A673 (cell line): Measurements from ENCODE around the gene BROX. TPM values are rescaled to one million over a fixed set of nuclear protein-coding genes. Genes with fewer than 3 reads are reported as not detected.

Experiments used
- BruUV-seq: library from RNA; stranded (reverse); fragments of 400-500 nt; replicated peaks from 2 replicates; lab custom pipeline; 2021; lab: Mats Ljungman, UMichigan
- CTCF ChIA-PET: fragments of 300-600 bp; sonication (Branson Sonifier 250); formaldehyde crosslinking; loops from one replicate; lab custom pipeline; 2022; ENCODE audit warnings: antibody characterized with exemption; lab: Charles Lee
- POLR2A ChIA-PET: fragments of 300-600 bp; sonication (Branson Sonifier 250); formaldehyde crosslinking; loops from one replicate; lab custom pipeline; 2022; ENCODE audit warnings: antibody characterized with exemption; ENCODE audit not compliant: low non-redundant PET; lab: Charles Lee
- DNase-seq: peaks from one replicate; pipeline ENCODE4 v3.0.0-alpha.2; 2015; ENCODE audit warnings: low spot score
- H3K27ac ChIP-seq: fragments of 200-600 bp; sonication (generic); 2 replicates; pipeline ENCODE4 v1.5.1; 2016; ENCODE audit warnings: mixed run types, low read depth, mild to moderate bottlenecking, mixed read lengths, antibody characterized with exemption, low read length; ENCODE audit not compliant: poor library complexity, severe bottlenecking
- H3K27me3 ChIP-seq: fragments of 200-600 bp; sonication (generic); replicated peaks from 2 replicates; pipeline ENCODE4 v1.6.1; 2017; ENCODE audit warnings: mixed run types, low read depth, mild to moderate bottlenecking, mixed read lengths, antibody characterized with exemption, low read length; ENCODE audit not compliant: insufficient read depth, poor library complexity
- H3K36me3 ChIP-seq: fragments of 200-600 bp; sonication (generic); 2 replicates; pipeline ENCODE4 v1.6.1; 2016; ENCODE audit warnings: mixed run types, mild to moderate bottlenecking, mixed read lengths, antibody characterized with exemption, low read length; ENCODE audit not compliant: insufficient read depth, poor library complexity, severe bottlenecking
- H3K4me1 ChIP-seq: fragments of 200-600 bp; sonication (generic); 2 replicates; pipeline ENCODE4 v1.6.1; 2017; ENCODE audit warnings: mixed run types, mild to moderate bottlenecking, mixed read lengths, antibody characterized with exemption, low read length; ENCODE audit not compliant: insufficient read depth, poor library complexity, severe bottlenecking
- H3K4me3 ChIP-seq: fragments of 200-600 bp; sonication (generic); 2 replicates; pipeline ENCODE4 v1.5.1; 2016; ENCODE audit warnings: low read depth, mixed run types, mild to moderate bottlenecking, mixed read lengths, low read length; ENCODE audit not compliant: poor library complexity, severe bottlenecking
- H3K9me3 ChIP-seq: fragments of 200-600 bp; sonication (generic); 2 replicates; pipeline ENCODE4 v1.6.1; 2016; ENCODE audit warnings: mixed run types, low read depth, mild to moderate bottlenecking, mixed read lengths, antibody characterized with exemption, low read length; ENCODE audit not compliant: poor library complexity, severe bottlenecking
- EZH2 ChIP-seq: fragments of 200-600 bp; sonication (generic); IDR thresholded peaks from 2 replicates; pipeline ENCODE4 v1.6.1; 2017; ENCODE audit warnings: borderline replicate concordance, low read depth, mild to moderate bottlenecking, mixed read lengths, antibody characterized with exemption, low read length; ENCODE audit not compliant: poor library complexity, severe bottlenecking
- intact Hi-C: fragments of 100-400 bp; cut with micrococcal nuclease; formaldehyde crosslinking; loops from one replicate; pipeline ENCODE4 v1.10.0; 2022; ENCODE audit not compliant: unreplicated experiment
- total RNA-seq: library from RNA; stranded (reverse); gene quantifications from 2 replicates; pipeline ENCODE4 v1.2.3, GENCODE V29; 2021
- TF ChIP-seq, protein P1 (sequence below): fragments of 300-800, 200-600 bp; sonication (generic); conservative IDR thresholded peaks from 2 replicates; pipeline ENCODE4 v1.5.1; 2017; ENCODE audit warnings: low read depth, mild to moderate bottlenecking, antibody characterized with exemption, low read length, moderate library complexity, mixed read lengths

Gene BROX
- total RNA-seq, 1 experiment from 2014 or later: 36.2 TPM

DNA sequence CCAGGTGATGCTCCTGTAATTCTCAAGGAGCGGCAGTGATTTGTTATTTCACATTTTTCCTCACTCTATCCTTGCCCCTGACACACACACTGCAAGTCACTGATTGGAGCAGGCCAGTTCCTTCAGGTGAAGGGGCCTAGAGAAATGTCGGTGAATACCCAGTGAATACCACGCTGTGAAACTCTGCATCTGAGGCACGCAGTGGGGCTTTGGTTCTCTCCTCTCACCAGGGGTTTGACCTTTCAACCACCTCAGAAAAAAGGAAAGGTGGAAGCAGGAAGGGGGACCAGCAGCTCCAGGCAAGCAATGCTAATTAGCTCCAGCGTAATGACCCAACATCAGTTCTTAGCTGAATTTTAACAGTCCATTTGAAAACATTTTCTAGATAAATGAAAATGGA is 24.1 kb downstream of the BROX start:
- intact Hi-C loops: loop anchor here (10.0 kb wide), 1 partner anchor 948 kb away; no protein-coding TSS in a partner anchor
- DNase-seq: no peak
- H3K27me3 ChIP-seq: no peaks in the 10 kb centered on the region
- POLR2A ChIA-PET: no interaction called here
- no peak overlapping the region for H3K27ac ChIP-seq
- no peak for TF ChIP-seq EZH2
- TF ChIP-seq, protein P1, sequence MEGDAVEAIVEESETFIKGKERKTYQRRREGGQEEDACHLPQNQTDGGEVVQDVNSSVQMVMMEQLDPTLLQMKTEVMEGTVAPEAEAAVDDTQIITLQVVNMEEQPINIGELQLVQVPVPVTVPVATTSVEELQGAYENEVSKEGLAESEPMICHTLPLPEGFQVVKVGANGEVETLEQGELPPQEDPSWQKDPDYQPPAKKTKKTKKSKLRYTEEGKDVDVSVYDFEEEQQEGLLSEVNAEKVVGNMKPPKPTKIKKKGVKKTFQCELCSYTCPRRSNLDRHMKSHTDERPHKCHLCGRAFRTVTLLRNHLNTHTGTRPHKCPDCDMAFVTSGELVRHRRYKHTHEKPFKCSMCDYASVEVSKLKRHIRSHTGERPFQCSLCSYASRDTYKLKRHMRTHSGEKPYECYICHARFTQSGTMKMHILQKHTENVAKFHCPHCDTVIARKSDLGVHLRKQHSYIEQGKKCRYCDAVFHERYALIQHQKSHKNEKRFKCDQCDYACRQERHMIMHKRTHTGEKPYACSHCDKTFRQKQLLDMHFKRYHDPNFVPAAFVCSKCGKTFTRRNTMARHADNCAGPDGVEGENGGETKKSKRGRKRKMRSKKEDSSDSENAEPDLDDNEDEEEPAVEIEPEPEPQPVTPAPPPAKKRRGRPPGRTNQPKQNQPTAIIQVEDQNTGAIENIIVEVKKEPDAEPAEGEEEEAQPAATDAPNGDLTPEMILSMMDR: no peak
- CTCF ChIA-PET: no interaction called here
- H3K36me3 ChIP-seq: peaks cover 26% of the 10 kb centered on the region
- H3K4me1 ChIP-seq: no peaks in the 10 kb centered on the region
- H3K4me3 ChIP-seq: no peak overlapping the region
- no TSS peak for BruUV-seq
- H3K9me3 ChIP-seq: no peaks in the 10 kb centered on the region

DNA sequence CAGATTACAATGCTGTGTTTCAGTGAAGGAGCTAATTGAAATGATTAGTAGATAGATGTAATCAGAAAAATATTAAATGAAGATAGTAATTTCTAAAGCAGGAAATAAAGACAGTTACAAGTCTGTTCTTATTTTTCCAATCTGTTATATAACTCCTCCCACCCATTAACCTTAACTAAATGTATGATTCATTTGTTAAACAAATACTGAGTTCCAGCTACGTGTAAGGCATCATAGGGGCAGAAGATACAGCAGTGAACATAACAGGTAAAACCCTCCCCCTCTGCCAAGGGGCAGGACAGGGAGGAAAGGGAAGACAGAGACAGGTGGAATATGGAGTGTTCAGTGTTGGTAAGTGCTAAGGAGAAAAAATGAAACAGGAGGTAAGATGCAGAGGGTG is 24.6 kb downstream of the BROX start, which contains the start of gene FAM177B:
FAM177B (plus strand) TSS at position 231 of the 400 bp plus-strand sequence. CDS start 9,344 bp downstream, outside the sequence.
- BruUV-seq: no TSS peak
- Histone ChIP-seq H3K4me3 (no peak within 1 kb of the TSS), H3K27me3 (no peaks in the 10 kb centered on the region), H3K27ac (no peak within 1 kb of the TSS), H3K4me1 (no peaks in the 10 kb centered on the region), H3K9me3 (no peaks in the 10 kb centered on the region), H3K36me3 (peaks cover 21% of the 10 kb centered on the region)
- ChIA-PET POLR2A (no interaction called here), CTCF (no interaction called here)
- DNase-seq: no peak
- intact Hi-C loops: loop anchor here (10.0 kb wide), 1 partner anchor 948 kb away; no protein-coding TSS in a partner anchor
- TF ChIP-seq EZH2: no peak
- TF ChIP-seq, protein P1: no peak

DNA sequence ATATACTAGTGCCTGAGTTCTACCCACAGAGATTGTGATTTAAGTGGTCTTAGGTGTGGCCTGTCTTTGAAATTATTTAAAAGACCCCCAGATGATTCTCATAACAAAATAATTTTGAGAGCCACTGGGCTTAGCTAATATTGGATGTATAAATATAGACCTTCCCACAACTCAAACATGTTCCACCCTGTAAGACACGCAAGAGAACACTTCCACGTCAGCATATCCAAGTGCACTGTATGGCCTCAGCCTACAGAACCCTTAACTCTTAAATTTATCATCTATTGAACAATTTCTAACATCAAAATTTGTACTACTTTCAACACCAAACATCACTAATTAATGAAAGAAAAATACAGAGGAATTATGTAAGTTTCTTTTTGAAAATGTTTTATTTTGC is 27.1 kb downstream of the BROX start:
- ChIA-PET CTCF (interaction anchor here (1.0 to 1.1 kb wide), 2 partner anchors 342 to 351 kb away, joined by 6 to 14 read pairs; no protein-coding TSS in a partner anchor), POLR2A (no interaction called here)
- Histone ChIP-seq H3K4me1 (no peaks in the 10 kb centered on the region), H3K27ac (no peak overlapping the region), H3K27me3 (no peaks in the 10 kb centered on the region), H3K4me3 (no peak overlapping the region), H3K36me3 (no peaks in the 10 kb centered on the region), H3K9me3 (no peaks in the 10 kb centered on the region)
- no TSS peak for BruUV-seq
- TF ChIP-seq, protein P1: no peak
- TF ChIP-seq EZH2: no peak
- DNase-seq: no peak
- intact Hi-C loops: loop anchor here (10.0 kb wide), 1 partner anchor 945 kb away; no protein-coding TSS in a partner anchor
